Endothelial cell of umbilical vein (primary cell): ENCODE results near the gene PDE3B.

ENCODE experiments used
- EZH2 ChIP-seq: IDR thresholded peaks from 2 replicates; pipeline ENCODE4 v1.6.1; 2012; ENCODE audit warnings: borderline replicate concordance, low read depth, mild to moderate bottlenecking, moderate library complexity, low read length, inconsistent platforms; ENCODE audit not compliant: severe bottlenecking
- MAX ChIP-seq: IDR thresholded peaks from 2 replicates; pipeline ENCODE4 v1.6.1; 2011; ENCODE audit not compliant: insufficient read depth, insufficient read length
- POLR2A ChIP-seq: IDR thresholded peaks from 2 replicates; pipeline ENCODE4 v1.6.1; 2012; ENCODE audit warnings: low read depth, mild to moderate bottlenecking, control low read depth, low read length
- POLR2AphosphoS5 ChIP-seq: IDR thresholded peaks from 2 replicates; pipeline ENCODE4 v1.6.1; 2012; ENCODE audit warnings: low read depth, mild to moderate bottlenecking, control low read depth, low read length, moderate library complexity; ENCODE audit not compliant: insufficient read depth

- no peak for TF ChIP-seq POLR2AphosphoS5
- TF ChIP-seq EZH2: no peak
- TF ChIP-seq POLR2A: no peak
- TF ChIP-seq MAX: no peak
These were observed 198.4 kb downstream of the PDE3B start for GRCh38 chr11:14842002-14842401.
